Ovary (tissue), 9 donors: ENCODE data around the gene METTL5. TPM values are rescaled to one million over a fixed set of nuclear protein-coding genes. Genes with fewer than 3 reads are reported as not detected.

Experiments used
- DNase-seq, 5 donors: peaks; one replicate each; pipeline ENCODE4 v3.0.0-alpha.2; 2019 to 2020
- H3K27ac ChIP-seq, 2 donors: fragments of 200-600 bp; one replicate each; pipeline versions ENCODE4 v1.5.1 to v1.8.0; 2019 to 2022
- H3K27me3 ChIP-seq: fragments of 200-600 bp; one replicate; pipeline ENCODE4 v1.8.0; 2022
- H3K36me3 ChIP-seq: fragments of 200-600 bp; sonication (generic); one replicate; pipeline ENCODE4 v1.5.1; 2019
- H3K4me1 ChIP-seq: one replicate; pipeline ENCODE4 v1.8.1; 2013; ENCODE audit warnings: mild to moderate bottlenecking, moderate library complexity; ENCODE audit not compliant: insufficient read depth
- H3K4me3 ChIP-seq: fragments of 200-600 bp; sonication (generic); one replicate; pipeline ENCODE4 v1.5.1; 2017
- H3K9me3 ChIP-seq, 2 donors: fragments of 200-600 bp in 1 of 2; sonication (generic) in 1 of 2; one replicate each; pipeline versions ENCODE4 v1.5.1 to v1.8.1; 2013 to 2019; ENCODE audit warnings: mild to moderate bottlenecking in 1 of 2, moderate library complexity in 1 of 2
- EP300 ChIP-seq: sonication (generic); formaldehyde crosslinking; IDR thresholded peaks from one replicate; pipeline ENCODE4 v1.6.1; 2017; ENCODE audit warnings: antibody characterized with exemption
- POLR2A ChIP-seq: fragments of 450-650 bp; IDR thresholded peaks from one replicate; pipeline ENCODE4 v1.6.1; 2017; ENCODE audit warnings: antibody characterized with exemption, mild to moderate bottlenecking, moderate library complexity
- WGBS, 3 donors: extraction: QIAGEN DNeasy Blood & Tissue Kit in 1 of 3; methylation state at CpG; one replicate each; pipeline versions ENCODE4 v1.1.5 to v1.1.7; 2013 to 2017; 5-methylcytosine and 5-hydroxymethylcytosine counted together
- intact Hi-C, 4 donors: fragments of 100-400 bp; cut with DNase I; formaldehyde crosslinking; loops; one replicate each; pipeline versions ENCODE4 v1.11.0 to v1.15.1; 2022 to 2023
- polyA plus RNA-seq, 2 donors: library from polyadenylated mRNA; stranded (reverse); fragments of 200-250 nt in 1 of 2; fragments of 350-450 nt in 1 of 2; fragmentation: Illumina TruSeq in 1 of 2; extraction: RNeasy Lipid Tissue Mini Kit (QIAGEN cat#74804) in 1 of 2; gene quantifications; one replicate each; pipeline ENCODE4 v1.2.3, GENCODE V29; 2013 to 2014
- total RNA-seq, 7 donors: library from RNA; depleted of rRNA in 2 of 7; stranded (reverse); fragments of >200 nt in 2 of 7; fragmentation: NEBNext Ultra II Directional in 3 of 7; extraction: Animal tissue kit (Norgen Biotek cat#: 25700) in 3 of 7; gene quantifications; one replicate each; pipeline versions ENCODE4 v1.1.0 to v1.2.4, GENCODE V29; 2016 to 2023
- TF ChIP-seq, protein P1 (sequence below), 3 donors: fragments of 450-650 bp in 2 of 3; fragments of 200-600 bp in 1 of 3; IDR thresholded peaks; one replicate each; pipeline versions ENCODE4 v1.5.1 to v1.8.0; 2016 to 2022; ENCODE audit warnings: antibody characterized with exemption in 3 of 3, mild to moderate bottlenecking in 1 of 3
- donor health status: DM: no; HTN: no; CAD: no; lungs with moderate emphysema.
- donor health status: DM: no; HTN: no; CAD: no.
- donor health status: Bipolar disorder and iron deficiency.
- donor health status: DM: yes; HTN: yes; CAD: no.
- donor health status: DM: no; HTN: no; CAD: no.
- donor health status: DM: yes; HTN: yes; CAD: no.

The METTL5 gene
- total and polyA plus RNA-seq, 9 donors = 19.9 to 44.0 (median 29.8) TPM

DNA sequence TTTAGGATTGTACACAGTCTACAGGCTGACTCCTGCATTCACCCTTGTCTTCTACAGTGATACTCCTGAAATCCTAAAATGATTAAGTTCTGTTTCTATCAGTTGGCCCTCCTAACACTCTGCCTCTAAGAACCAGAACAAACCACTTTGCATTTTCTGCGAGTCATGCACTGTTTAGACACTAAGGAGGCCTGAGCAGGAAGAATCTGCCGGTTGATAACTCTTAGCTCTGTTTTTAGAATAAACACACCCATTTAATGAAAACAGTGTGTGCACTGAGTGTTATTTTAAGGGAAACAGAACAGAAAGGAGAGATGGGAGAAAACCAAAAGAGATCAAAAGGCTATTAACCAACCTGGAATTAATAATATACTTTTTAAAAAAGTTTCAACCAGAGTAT is 48.9 kb downstream of the METTL5 start:
- TF ChIP-seq POLR2A = no peak
- TF ChIP-seq, protein P1, sequence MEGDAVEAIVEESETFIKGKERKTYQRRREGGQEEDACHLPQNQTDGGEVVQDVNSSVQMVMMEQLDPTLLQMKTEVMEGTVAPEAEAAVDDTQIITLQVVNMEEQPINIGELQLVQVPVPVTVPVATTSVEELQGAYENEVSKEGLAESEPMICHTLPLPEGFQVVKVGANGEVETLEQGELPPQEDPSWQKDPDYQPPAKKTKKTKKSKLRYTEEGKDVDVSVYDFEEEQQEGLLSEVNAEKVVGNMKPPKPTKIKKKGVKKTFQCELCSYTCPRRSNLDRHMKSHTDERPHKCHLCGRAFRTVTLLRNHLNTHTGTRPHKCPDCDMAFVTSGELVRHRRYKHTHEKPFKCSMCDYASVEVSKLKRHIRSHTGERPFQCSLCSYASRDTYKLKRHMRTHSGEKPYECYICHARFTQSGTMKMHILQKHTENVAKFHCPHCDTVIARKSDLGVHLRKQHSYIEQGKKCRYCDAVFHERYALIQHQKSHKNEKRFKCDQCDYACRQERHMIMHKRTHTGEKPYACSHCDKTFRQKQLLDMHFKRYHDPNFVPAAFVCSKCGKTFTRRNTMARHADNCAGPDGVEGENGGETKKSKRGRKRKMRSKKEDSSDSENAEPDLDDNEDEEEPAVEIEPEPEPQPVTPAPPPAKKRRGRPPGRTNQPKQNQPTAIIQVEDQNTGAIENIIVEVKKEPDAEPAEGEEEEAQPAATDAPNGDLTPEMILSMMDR (IDR thresholded peaks at IDR 0.05) = no peak
- no peak for TF ChIP-seq EP300
- intact Hi-C loops = no loop called here
- DNase-seq = no peak
- no peaks in the 10 kb centered on the region for H3K27me3 ChIP-seq
- H3K27ac ChIP-seq = no peak overlapping the region
- 3 to 13% (median 8%) methylated on average over 2 of the region's 2 CpGs for WGBS, 3 donors
- H3K4me3 ChIP-seq = no peak overlapping the region
- H3K36me3 ChIP-seq = no peaks in the 10 kb centered on the region
- peaks cover 3% of the 10 kb centered on the region for H3K4me1 ChIP-seq
- no peaks in the 10 kb centered on the region for H3K9me3 ChIP-seq

DNA sequence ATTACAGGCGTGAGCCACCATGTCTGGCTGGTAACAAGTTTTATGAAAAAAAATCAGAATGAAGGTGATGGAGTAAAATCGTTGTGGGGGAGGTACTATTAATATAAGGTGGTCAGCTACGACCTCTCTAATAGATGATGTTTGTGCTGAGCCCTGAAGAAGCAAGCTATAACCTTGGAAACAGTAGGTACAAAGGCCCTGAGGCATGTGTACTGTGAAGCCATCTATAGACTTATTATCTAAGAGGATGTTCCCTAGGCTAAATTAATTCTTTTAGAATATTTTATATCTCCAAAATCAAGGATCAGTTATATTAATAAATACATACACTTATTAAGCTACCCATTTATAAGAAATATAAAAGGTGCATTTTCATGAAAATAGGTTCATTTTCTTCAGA is 49.4 kb downstream of the METTL5 start:
- TF ChIP-seq, protein P1 (IDR thresholded peaks at IDR 0.05) = no peak
- no peak for TF ChIP-seq POLR2A
- no peak for TF ChIP-seq EP300
- WGBS, 3 donors = 71 to 86% (median 80%) methylated on average over 3 of the region's 3 CpGs
- intact Hi-C loops = no loop called here
- DNase-seq = no peak
- H3K27me3 ChIP-seq = no peaks in the 10 kb centered on the region
- H3K4me1 ChIP-seq = peaks cover 3% of the 10 kb centered on the region
- no peak overlapping the region for H3K27ac ChIP-seq
- no peak overlapping the region for H3K4me3 ChIP-seq
- H3K36me3 ChIP-seq = no peaks in the 10 kb centered on the region
- H3K9me3 ChIP-seq = no peaks in the 10 kb centered on the region

DNA sequence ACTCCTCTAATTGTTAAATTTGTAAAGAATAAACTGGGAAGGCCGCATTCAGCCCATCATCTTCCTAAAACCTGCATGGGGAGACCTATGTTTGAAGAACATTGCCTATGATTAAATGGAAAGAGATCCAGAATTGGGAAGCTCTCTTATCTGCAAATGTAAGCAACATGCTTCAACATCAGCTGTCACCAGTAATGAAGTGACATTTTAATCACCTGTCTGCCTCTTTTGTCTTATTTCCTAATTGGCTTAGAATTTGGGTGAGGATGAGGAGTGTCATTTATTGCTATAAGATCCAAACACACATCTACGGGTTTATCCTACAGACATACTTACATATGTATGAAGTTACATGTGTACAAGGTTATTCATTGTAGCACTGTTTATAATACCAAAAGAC is 52.1 kb downstream of the METTL5 start:
- Histone ChIP-seq H3K27me3 (no peaks in the 10 kb centered on the region), H3K4me1 (peaks cover 3% of the 10 kb centered on the region), H3K9me3 (no peaks in the 10 kb centered on the region), H3K27ac (no peak overlapping the region), H3K4me3 (no peak overlapping the region), H3K36me3 (no peaks in the 10 kb centered on the region)
- WGBS, 3 donors = 89 to 98% (median 91%) methylated on average over 2 of the region's 2 CpGs
- no peak for DNase-seq
- TF ChIP-seq POLR2A = no peak
- TF ChIP-seq EP300 = no peak
- TF ChIP-seq, protein P1 (IDR thresholded peaks at IDR 0.05) = no peak
- intact Hi-C loops = no loop called here

DNA sequence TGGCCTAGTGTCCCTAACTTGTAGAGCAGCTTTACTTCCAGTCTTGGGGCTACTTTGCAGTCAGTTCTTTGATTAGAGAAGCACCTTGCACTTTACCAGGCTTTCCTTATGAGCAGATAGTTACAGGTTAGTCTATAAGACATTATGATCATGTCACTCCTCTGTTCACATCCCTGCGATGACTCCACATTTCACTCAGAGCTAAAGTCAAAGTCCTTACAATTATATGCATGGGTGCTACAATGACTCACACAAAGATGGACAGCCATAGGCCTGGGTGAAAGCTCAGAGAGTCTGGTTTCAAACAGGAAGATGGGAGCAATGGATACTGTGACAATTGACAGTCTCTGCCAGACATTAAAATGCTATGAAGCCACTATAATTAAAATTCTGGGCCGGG is 53.1 kb downstream of the METTL5 start:
- Histone ChIP-seq H3K9me3 (no peaks in the 10 kb centered on the region), H3K4me1 (peaks cover 3% of the 10 kb centered on the region), H3K27ac (no peak overlapping the region), H3K4me3 (no peak overlapping the region), H3K36me3 (no peaks in the 10 kb centered on the region), H3K27me3 (no peaks in the 10 kb centered on the region)
- intact Hi-C loops = no loop called here
- WGBS, 3 donors = 95 to 100% (median 97%) methylated on average over 2 of the region's 2 CpGs
- DNase-seq = no peak
- TF ChIP-seq, protein P1 (IDR thresholded peaks at IDR 0.05) = no peak
- TF ChIP-seq EP300 = no peak
- TF ChIP-seq POLR2A = no peak

DNA sequence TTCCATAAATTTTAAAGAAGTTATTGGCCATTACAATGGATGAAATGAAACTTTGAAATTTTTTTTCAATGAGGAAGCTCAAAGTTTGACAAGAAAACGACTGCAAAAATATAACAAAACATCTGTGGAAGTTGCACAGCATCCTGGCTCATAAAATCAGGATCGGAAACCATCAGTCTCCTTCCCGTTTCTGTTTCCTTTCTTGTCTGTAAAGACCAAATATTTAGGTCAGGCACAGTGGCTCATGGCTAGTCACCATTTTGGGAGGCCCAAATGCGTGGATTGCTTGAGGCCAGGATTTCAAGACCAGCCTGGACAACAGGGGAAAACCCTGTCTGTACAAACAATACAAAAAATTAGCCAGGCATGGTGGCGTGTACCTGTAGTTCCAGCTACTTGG is 53.7 kb downstream of the METTL5 start:
- 89 to 93% (median 93%) methylated on average over 5 of the region's 5 CpGs for WGBS, 3 donors

More for the DNA sequence above, 53.7 kb downstream of the METTL5 start:
- Histone ChIP-seq H3K4me3 (no peak overlapping the region), H3K27ac (no peak overlapping the region), H3K36me3 (no peaks in the 10 kb centered on the region), H3K9me3 (no peaks in the 10 kb centered on the region), H3K27me3 (no peaks in the 10 kb centered on the region), H3K4me1 (no peaks in the 10 kb centered on the region)
- intact Hi-C loops = no loop called here
- no peak for DNase-seq
- TF ChIP-seq POLR2A = no peak
- TF ChIP-seq EP300 = no peak
- TF ChIP-seq, protein P1 (IDR thresholded peaks at IDR 0.05) = no peak
